DLD1 (cell line): Measurements from ENCODE around the gene AIF1L.
"Not testable (repeated sequence)": the region's sequence is repeated elsewhere in the genome, so short reads cannot be mapped to it uniquely, and the experiment has no call there.

Source experiments
- in situ Hi-C: cut with HindIII; loops from 2 replicates; pipeline ENCODE4 v1.10.0; 2017; ENCODE audit warnings: low sequenced_read_pairs

The AIF1L gene

DNA sequence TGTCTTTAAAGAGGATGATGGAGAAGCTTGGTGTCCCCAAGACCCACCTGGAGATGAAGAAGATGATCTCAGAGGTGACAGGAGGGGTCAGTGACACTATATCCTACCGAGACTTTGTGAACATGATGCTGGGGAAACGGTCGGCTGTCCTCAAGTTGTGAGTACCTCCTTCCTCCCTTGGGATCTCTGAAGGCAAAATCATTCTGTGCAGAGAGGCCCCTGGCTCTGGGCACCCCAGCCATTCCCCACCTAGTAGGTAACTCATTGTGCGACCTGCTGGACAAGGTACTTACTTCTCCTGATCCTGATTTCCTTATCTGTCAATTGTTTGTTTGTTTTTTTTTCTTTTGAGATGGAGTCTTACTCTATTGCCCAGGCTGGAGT, 21.4 kb downstream of the AIF1L start:
- in situ Hi-C loops = no loop called here

GRCh38 chr9:131119600-131119999, 23.3 kb downstream of the AIF1L start:
- in situ Hi-C loops = no loop called here

DNA sequence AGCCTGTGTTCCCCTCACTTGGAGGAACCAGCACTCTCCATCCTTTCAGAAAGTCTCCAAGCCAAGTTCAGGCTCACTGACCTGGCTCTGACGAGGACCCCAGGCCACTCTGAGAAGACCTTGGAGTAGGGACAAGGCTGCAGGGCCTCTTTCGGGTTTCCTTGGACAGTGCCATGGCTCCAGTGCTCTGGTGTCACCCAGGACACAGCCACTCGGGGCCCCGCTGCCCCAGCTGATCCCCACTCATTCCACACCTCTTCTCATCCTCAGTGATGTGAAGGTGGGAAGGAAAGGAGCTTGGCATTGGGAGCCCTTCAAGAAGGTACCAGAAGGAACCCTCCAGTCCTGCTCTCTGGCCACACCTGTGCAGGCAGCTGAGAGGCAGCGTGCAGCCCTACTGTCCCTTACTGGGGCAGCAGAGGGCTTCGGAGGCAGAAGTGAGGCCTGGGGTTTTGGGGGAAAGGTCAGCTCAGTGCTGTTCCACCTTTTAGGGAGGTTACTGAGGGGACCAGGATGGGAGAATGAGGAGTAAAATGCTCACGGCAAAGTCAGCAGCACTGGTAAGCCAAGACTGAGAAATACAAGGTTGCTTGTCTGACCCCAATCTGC, 24.4 kb downstream of the AIF1L start:
- in situ Hi-C loops = no loop called here

GRCh38 chr9:131121346-131121745, 25.0 kb downstream of the AIF1L start:
- in situ Hi-C loops = no loop called here

DNA sequence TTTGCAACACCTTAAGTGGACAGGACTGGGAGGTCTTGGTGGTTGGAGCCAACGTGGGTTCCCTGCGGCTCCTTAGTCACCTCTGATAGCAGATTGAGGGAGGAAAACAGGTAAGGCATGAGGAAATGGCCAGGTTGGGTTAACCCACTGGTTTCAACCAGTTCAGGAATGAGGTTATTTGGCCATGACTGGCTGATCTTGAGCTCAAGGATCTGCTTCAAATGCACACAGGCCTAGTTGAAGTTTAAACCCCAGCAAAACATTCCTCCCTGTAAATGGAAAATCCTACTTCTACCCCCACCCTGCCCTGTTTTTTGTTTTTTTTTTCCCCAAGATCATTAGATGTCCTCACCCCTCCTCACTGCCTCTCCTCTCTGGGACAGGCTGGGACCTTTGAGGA, 25.8 kb downstream of the AIF1L start:
- in situ Hi-C loops = no loop called here

- in situ Hi-C loops = no loop called here
These were observed 28.6 kb downstream of the AIF1L start for GRCh38 chr9:131125038-131125287.

- in situ Hi-C loops = no loop called here
These were observed 29.1 kb downstream of the AIF1L start, which contains the start of gene NUP214 for GRCh38 chr9:131125288-131126058. Gene NUP214, plus strand, starts transcription at chr9:131125586. Its CDS starts 119 bp downstream, at chr9:131125705.

GRCh38 chr9:131126059-131126426, 29.7 kb downstream of the AIF1L start:
- in situ Hi-C loops = no loop called here

GRCh38 chr9:131129183-131129582, 32.9 kb downstream of the AIF1L start:
- in situ Hi-C loops = no loop called here

- in situ Hi-C loops = no loop called here
These were observed 42.3 kb downstream of the AIF1L start for GRCh38 chr9:131138676-131139075.

DNA sequence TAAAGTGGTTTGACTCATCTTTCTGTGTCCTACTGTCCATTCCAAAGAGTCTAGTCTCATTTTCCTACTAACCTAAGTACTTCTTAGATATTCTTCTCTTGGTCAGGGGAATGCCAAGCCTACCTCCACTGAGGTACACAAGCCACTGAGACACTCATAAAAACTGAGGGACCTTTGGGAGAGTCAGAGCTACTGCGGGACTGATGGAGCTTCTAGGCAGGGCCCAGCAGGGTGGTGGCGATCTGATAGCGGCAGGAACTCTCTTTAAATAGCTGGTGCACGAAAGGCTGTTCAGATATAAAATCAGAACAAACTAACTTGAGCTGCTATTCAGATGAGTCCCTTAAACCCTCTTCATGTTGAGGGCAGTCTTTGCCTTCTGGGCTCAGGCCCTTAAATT, 43.8 kb downstream of the AIF1L start:
- in situ Hi-C loops = no loop called here

DNA sequence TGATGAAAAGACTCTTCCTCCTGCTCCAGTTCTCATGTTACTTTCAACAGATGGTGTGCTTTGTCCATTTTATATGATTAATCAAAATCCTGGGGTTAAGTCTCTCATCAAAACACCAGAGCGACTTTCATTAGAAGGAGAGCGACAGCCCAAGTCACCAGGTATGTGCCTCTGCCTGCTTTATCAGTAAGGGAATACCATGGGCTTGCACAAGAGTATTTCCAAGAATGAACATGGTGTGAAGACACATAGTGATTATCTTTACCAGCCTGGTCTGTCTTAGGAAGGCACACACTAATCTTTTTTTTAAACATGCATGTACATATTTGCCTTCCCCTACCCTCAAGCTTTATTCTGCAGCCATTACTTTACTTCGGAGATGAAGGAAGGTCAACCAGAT, 44.2 kb downstream of the AIF1L start:
- in situ Hi-C loops = no loop called here

GRCh38 chr9:131142160-131142559, 45.8 kb downstream of the AIF1L start:
- in situ Hi-C loops = no loop called here

DNA sequence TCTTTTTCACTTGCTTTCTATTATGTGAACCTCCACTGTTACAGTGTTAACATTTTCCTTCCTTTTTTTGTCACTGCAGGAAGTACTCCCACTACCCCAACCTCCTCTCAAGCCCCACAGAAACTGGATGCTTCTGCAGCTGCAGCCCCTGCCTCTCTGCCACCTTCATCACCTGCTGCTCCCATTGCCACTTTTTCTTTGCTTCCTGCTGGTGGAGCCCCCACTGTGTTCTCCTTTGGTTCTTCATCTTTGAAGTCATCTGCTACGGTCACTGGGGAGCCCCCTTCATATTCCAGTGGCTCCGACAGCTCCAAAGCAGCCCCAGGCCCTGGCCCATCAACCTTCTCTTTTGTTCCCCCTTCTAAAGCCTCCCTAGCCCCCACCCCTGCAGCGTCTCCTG, 47.9 kb downstream of the AIF1L start:
- in situ Hi-C loops = no loop called here

DNA sequence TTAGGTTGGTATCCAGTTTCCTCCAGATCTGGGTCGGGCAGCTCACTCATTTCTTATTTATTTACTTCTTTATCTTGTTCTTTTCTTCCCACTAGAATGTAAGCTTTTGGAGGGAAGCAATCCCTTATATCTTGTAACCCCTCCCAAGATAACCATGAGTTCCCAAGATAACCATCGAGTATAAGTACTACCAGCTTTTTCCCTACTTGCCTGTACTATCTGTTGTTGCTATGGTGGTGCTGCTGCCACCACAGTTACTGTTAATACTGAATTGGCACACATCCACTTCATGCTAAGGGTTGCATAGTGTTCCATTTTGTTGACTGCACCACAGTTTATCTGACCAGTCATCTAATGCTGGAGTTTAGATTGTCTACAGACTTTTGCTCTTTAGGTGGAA, 48.9 kb downstream of the AIF1L start:
- in situ Hi-C loops = no loop called here

GRCh38 chr9:131146186-131146585, 49.9 kb downstream of the AIF1L start:
- in situ Hi-C loops = no loop called here

- in situ Hi-C loops = no loop called here
These were observed 51.9 kb downstream of the AIF1L start for GRCh38 chr9:131148276-131148675.

- in situ Hi-C loops = no loop called here
These were observed 52.8 kb downstream of the AIF1L start for GRCh38 chr9:131148966-131149687.

GRCh38 chr9:131149688-131150053, 53.3 kb downstream of the AIF1L start:
- in situ Hi-C loops = no loop called here

DNA sequence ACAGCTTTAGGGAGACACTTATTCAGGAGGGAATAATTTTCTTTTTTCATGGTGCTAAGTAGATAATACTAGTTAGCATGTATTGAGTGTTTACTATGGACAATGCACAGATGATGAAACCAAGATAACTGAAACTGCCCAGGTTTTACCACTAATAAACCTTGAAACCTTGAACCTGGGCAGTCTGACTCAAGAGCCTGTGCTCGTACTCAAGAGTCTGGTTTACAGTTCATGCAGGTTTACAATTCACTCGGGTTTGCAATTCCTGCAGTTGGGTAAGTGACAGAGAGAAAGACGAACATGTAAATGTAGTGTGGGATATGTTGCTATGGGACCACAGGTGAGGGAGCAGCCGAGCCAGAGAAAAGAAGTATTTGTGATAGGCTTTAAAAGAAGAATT, 57.3 kb downstream of the AIF1L start:
- in situ Hi-C loops = no loop called here

- in situ Hi-C loops = not testable (repeated sequence)
These were observed 62.3 kb downstream of the AIF1L start for GRCh38 chr9:131158673-131159072.

DNA sequence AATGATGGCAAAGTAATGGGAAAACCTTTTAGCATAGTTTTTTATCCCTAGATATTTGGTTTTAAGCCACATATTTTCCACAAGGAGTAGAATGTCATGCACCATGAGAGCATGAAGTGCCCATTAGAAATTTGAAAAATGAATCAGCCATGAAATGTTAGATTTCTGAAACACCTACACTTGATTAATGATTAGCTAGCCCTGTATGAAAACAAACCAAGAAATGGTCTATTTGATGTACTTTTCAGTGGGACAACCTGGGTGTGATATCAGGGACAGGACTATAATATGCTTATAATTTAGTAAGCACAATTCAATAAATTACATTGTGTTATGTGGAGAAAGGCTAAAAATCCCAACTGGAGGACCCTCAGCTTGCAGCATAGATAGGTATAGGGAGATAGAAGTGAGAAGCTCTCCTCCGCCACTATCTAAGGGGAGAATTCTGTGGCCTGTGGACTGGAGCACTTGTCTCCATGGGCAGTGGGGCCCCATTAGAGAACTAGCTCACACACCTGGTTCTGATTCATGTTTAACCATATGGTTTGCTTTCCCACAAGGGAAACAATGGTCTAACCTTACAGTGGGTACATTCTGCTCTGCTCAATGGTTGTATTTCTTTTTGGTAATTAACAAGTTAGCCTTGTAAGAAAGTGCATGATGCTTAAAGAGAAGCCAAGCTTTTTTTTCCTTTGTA, 64.2 kb downstream of the AIF1L start:
- in situ Hi-C loops = no loop called here
